HG03565 (cell line): Measurements from ENCODE around the gene RAMAC.
A peak's percentile ranks its signal among the peaks of the same experiment; 100 is the strongest.
"Not testable (repeated sequence)": the region's sequence is repeated elsewhere in the genome, so short reads cannot be mapped to it uniquely, and the experiment has no call there.

Experiments
- ATAC-seq: cut with Tn5 transposase; IDR thresholded peaks from one replicate; pipeline ENCODE4 v1.9.1; 2021; ENCODE audit warnings: mild to moderate bottlenecking, moderate library complexity; ENCODE audit not compliant: unreplicated experiment

The RAMAC gene

DNA sequence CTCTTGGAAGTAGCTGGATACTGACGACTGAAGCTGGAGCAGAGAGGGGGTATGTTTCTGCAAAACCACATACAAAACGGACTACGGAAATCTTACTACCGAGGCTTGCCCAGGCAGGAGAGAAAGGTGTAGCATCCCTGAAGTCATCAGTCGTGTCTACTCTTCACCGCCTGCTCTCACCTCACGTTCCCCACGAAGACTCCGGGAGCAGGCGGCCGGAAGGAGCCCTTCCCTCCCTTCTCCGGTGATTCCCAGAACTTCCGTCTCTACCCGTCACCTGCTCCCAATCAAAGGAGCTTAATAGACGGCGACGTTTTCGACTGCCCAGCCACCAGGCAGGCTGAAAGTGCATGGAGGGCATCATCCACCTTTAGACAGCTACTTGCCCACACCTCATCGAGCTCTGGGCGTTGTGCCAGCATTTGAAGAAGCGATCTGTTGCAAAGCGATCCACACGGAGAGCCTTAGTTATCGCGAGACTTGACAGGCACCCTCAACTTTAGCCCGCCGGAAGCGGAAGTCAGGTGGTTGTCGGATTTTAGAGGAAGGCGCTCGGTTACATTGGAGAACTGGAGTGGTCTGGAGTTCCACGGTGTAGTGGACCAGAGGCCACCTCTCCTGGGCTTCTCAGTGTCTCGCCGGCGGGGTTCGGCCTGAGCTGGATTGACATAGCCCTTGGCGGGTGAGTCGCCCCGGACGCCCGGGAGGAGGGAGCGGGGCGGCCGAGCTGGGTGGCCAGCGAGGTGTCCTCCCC lies at the start of gene RAMAC:
RAMAC (plus strand) TSS at position 523 of the 754 bp plus-strand sequence. CDS start 2,809 bp downstream, outside the sequence.
- peak; percentile 91 for ATAC-seq

GRCh38 chr15:82936966-82937711 lies 48.9 kb upstream of the RAMAC start:
- ATAC-seq: no peak

GRCh38 chr15:82937712-82938058 lies 48.3 kb upstream of the RAMAC start:
- ATAC-seq: no peak

DNA sequence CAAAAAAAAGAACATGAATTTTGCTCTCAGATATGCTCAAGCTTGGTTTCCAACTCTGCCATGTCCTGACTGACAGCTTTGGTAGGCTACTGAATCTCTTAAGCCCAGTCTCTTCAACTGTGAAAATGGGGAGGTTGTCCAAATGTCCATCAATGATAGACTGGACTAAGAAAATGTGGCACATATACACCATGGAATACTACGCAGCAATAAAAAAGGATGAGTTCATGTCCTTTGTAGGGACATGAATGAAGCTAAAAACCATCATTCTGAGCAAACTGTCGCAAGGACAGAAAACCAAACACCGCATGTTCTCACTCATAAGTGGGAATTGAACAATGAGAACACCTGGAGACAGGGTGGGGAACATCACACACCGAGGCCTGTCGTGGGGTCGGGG lies 46.3 kb upstream of the RAMAC start:
- ATAC-seq: not testable (repeated sequence)

- ATAC-seq: no peak
Measured at GRCh38 chr15:82942691-82943090, 43.3 kb upstream of the RAMAC start.

- ATAC-seq: no peak
Measured at GRCh38 chr15:82943176-82943575, 42.8 kb upstream of the RAMAC start.

DNA sequence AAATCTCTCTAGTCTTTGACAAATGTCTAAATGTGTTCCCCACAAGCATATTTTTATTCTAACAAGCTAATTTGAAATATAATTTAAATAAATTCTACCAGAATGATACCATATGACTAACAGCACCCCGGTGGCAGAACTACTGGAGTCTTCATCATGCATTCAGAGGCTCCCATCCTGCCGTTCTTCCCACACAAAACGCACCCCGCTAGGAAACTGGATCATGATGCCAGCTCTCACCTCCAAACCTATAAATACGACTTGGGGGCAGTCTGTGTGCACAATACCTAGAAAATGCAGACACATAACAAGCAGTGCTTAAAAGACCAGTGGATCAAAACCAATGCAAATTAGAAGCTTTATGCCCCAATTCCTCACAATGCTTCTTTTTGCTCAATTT lies 42.0 kb upstream of the RAMAC start:
- no peak for ATAC-seq

DNA sequence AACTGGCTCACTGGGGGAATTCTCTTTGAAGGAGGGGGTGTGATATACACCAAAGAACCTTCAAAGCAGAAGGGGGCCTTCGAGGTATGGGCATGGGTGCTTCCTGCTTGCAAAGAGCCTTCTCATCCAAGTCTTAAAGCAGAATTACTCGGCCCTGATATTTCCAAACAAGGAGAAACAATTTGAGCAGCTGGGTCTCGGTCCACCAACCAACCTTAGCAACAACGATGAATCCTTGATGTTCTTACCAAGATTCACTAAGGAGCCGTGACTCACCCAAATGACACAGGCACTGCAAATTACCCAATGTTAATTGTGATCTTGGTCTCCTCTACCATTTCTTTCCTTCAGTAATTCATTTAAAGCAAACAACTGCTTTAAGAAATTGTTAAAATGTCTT lies 41.2 kb upstream of the RAMAC start:
- ATAC-seq: no peak

- ATAC-seq: no peak
Measured at GRCh38 chr15:82945326-82945725, 40.7 kb upstream of the RAMAC start.

- ATAC-seq: no peak
Measured at GRCh38 chr15:82946155-82946701, 39.8 kb upstream of the RAMAC start.

DNA sequence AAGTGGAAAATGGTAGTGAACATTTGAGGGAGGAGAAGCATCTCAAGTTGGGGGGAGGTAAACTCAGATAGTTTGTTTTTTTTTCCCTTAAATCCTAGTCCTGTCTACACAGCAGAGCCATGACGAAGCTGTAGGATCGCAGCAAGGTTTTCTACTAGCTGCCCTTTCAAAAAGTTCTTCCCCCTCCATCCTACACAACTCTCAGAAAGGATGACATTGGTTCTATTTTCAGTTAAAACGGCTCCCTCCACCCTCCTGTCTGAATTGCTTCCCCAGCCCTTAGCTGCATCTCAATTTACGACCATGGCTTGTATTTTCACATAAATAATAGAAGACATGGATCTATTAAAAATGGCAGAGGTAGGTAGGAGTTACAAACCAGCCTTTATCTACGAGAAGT lies 35.7 kb upstream of the RAMAC start:
- ATAC-seq: peak; percentile 20

DNA sequence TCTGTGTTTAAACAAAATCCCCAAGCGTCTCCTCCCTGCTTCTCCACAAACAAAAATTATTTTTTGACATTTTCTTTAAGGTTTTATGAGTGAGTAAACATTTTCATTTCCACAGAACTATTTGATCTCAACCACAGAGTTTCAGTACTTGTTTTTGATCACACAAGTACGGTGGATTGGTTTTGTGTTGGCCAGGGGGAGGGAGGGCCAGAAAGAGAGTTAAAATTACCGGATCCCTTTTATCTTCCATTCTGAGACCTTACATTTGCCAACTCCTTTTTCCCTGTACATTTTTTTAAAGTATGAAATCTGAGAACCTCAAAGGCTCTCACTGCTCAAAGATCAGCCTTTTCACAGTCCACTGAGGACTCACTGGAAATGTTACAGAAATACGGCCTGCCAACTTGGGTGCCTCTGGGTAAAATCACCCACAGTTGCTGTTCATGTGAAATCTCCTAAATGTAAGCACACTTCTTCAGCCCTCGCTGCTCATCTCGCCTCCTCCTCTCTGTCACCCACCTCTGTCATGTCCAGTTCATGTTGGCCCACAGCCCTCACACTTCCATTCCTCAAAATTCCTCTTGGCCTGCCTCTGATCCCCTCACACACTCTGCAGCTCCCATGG lies 35.2 kb upstream of the RAMAC start:
- peak; percentile 50 for ATAC-seq

GRCh38 chr15:82951472-82952157 lies 34.4 kb upstream of the RAMAC start:
- ATAC-seq: no peak

GRCh38 chr15:82952158-82953081 lies 33.6 kb upstream of the RAMAC start, which contains the start of gene HOMER2:
HOMER2 (minus strand) TSS chr15:82952720; CDS start chr15:82952535, 185 bp downstream.
- no peak for ATAC-seq

- no peak for ATAC-seq
Measured at GRCh38 chr15:82958638-82959037, 27.4 kb upstream of the RAMAC start.

DNA sequence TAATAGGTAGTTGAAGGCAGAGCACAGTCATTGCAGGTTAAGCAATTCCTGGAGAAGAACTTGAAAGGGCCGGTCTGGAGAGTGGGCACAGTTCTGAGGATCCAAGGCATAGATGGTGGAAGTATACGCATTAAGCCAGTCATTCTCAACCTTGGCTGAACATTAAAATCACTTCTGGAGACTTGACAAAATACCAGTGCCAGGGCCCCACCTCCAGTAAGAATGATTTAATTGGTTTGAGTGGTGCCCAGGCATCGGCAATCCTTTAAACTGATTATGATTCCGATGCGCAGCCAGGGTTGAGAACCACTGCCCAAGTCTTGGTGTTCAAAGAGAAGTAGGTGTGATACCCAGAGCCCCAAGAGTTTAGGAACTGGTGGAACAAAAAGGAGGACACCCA lies 26.6 kb upstream of the RAMAC start:
- no peak for ATAC-seq

GRCh38 chr15:82960766-82961165 lies 25.2 kb upstream of the RAMAC start:
- ATAC-seq: no peak

- ATAC-seq: no peak
Measured at GRCh38 chr15:82963471-82964341, 22.3 kb upstream of the RAMAC start.

DNA sequence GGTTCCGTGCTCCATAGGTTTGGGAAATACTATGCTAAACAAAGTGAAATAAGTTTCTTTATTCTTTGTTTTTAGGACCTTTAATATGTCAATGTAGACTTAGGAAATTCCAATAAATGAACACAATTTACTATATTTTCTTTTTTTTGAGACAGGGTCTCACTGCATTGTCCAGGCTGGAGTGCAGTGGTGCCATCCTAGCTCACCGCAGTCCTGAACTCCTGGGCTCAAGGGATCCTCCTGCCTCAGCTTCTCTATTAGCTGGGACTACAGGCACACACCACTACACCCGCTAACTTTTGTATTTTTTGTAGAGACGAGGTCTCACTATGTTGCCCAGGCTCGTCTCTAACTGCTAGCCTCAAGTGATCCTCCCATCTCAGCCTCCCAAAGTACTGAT lies 21.1 kb upstream of the RAMAC start:
- no peak for ATAC-seq
